Epithelial cell of esophagus (primary cell): Measurements from ENCODE around the gene SLX9.

Source experiments
- DNase-seq: peaks from one replicate; pipeline ENCODE4 v3.0.0; 2010; ENCODE audit warnings: low read depth
- H3K4me3 ChIP-seq: 2 replicates; pipeline ENCODE4 v1.5.1; 2011; ENCODE audit warnings: mild to moderate bottlenecking, low read length, control low read depth
- TF ChIP-seq, protein P1 (sequence below): IDR thresholded peaks from 2 replicates; pipeline ENCODE4 v1.5.1; 2011; ENCODE audit warnings: low read depth, mild to moderate bottlenecking, low read length, control low read depth, inconsistent platforms; ENCODE audit not compliant: insufficient read depth; ENCODE audit errors: missing control alignments

The SLX9 gene

DNA sequence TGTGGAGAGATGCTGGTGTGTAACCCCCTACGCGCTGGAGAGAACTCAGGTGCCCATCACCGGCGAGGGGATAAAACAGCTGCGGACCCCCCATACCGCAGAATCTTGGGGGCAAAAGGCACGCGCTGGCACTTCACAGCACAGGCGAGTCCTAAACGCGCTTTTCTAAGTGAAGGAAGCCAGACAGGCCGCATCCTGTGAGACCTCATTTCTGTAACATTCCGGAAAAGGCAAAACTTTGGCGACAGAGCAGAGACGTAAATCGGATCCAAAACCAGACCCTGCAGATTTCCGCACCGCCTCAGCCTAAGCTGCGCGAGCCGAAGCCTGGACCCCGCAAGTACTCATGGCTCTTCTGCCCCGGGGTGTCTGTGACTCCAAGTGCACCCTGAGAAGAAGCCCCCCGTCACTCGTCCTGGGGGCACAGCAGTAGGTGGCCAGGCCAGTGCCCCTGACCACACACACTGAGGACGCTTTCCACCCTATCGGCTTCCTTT, 60.9 kb downstream of the SLX9 start:
- DNase-seq: peak; percentile 18
- TF ChIP-seq, protein P1, sequence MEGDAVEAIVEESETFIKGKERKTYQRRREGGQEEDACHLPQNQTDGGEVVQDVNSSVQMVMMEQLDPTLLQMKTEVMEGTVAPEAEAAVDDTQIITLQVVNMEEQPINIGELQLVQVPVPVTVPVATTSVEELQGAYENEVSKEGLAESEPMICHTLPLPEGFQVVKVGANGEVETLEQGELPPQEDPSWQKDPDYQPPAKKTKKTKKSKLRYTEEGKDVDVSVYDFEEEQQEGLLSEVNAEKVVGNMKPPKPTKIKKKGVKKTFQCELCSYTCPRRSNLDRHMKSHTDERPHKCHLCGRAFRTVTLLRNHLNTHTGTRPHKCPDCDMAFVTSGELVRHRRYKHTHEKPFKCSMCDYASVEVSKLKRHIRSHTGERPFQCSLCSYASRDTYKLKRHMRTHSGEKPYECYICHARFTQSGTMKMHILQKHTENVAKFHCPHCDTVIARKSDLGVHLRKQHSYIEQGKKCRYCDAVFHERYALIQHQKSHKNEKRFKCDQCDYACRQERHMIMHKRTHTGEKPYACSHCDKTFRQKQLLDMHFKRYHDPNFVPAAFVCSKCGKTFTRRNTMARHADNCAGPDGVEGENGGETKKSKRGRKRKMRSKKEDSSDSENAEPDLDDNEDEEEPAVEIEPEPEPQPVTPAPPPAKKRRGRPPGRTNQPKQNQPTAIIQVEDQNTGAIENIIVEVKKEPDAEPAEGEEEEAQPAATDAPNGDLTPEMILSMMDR: no peak
- H3K4me3 ChIP-seq: peak overlapping the region; percentile 34

DNA sequence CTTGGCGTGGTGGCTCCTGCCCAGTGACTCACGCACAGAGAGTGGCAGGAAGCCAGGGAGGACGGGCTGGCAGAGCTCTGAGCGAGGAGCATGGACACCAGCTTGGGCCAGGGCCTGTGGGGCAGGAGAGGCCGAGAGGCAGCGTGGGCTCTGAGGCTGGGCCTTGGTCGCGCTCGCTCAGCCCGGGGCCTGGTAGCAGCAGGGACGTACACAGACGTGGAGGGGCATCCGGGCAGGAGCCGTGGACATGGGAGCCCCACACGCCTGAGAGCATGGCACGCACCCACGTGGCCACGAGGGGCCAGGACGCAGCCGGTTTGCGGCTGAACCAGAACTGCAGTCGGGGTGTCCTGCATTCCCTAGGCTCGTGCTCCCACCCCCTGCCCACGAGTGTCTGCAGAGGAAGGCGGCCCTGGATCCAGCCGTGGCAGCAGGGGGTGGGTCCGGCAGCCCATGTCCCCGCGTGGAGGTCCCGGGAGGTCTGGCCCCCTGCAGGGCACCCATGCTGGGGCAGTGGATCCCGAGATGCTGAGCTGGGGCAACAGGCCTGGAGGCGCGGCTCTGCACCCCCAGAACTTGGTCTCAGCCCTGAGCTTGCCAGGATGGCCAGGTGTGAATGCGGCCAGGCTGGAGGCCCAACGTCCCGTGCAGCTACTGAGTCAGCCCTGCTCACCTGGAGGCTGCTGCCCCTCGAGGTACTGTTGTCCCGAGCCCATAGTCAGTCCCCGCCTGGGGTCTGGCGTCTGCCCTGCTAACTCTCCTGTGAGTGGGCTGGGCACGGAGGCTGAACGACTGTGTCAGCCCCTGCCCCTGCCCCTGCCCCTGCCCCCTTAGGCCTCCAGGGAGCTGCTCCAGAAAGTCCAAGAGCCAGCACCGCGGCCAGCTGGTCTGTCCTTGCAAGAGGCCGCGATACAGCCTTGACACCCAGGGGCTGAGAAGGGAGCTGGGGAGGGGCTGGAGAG, 61.6 kb downstream of the SLX9 start:
- TF ChIP-seq, protein P1: no peak
- DNase-seq: peak; percentile 84
- H3K4me3 ChIP-seq: no peak overlapping the region

- no peak overlapping the region for H3K4me3 ChIP-seq
- TF ChIP-seq, protein P1: no peak
- no peak for DNase-seq
Observed at GRCh38 chr21:45002381-45003204, 62.8 kb downstream of the SLX9 start.

DNA sequence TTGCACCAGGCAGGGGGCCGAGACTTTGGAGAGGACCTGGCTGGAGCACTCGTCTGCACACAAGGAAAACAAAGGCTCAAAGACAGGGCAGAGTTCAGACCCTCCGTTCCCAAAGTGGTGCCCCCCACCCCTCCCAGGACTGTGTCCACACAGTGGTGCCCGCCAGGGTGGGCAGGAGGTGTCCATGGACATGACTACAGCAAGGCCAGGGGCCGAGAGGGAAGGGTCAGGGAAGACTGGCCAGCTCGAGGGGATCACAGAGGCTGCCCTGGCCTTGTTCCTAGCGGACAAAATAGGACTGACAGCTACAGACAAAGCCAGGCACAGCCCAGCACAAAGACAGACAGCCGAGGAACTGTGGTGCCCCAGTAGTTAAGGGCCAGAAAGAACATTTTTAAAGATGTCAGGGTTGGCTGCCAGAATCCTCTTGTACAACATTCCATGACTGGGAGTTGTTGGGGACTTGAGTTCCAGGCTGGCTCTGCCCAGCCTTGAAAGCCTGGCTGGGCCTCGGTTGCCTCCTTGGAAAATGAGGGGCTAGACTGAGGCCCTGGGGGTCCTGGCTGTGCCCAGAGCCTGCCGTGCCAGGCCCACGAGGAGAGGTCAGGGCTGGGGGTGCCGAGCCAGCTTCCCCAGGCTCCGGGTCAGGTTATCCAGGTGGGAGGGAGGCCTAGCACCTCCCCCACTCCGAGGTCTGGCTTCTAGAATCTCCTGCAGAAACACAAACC, 63.7 kb downstream of the SLX9 start:
- DNase-seq: no peak
- H3K4me3 ChIP-seq: no peak overlapping the region
- TF ChIP-seq, protein P1: no peak

- DNase-seq: no peak
- TF ChIP-seq, protein P1: no peak
- H3K4me3 ChIP-seq: no peak overlapping the region
Observed at GRCh38 chr21:45004059-45004422, 64.2 kb downstream of the SLX9 start.

- no peak for DNase-seq
- no peak overlapping the region for H3K4me3 ChIP-seq
- TF ChIP-seq, protein P1: no peak
Observed at GRCh38 chr21:45004481-45005247, 64.8 kb downstream of the SLX9 start.
